Measurements from ENCODE around the gene SHH.

DNA sequence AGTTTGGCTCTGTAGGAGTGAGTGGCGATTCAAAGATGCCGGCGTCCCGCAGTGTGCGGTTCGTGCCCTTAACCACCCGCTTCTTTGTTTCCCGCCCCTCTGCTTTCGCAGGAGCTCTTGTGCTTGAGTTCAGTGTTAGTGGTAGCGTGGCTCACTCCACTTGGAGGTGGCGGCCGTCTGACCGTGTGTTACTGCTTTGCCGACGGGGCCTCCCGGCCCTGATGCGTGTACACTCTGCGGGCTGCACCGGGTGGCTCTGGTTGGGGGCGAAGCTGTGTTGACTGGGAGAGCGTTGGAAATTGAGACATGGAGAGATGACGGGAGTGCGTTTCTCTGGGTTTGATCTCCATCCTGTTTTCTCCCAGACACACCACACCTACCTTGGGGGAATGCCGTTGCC is 31.4 kb downstream of the SHH start:
- TF ChIP-seq, protein P1, sequence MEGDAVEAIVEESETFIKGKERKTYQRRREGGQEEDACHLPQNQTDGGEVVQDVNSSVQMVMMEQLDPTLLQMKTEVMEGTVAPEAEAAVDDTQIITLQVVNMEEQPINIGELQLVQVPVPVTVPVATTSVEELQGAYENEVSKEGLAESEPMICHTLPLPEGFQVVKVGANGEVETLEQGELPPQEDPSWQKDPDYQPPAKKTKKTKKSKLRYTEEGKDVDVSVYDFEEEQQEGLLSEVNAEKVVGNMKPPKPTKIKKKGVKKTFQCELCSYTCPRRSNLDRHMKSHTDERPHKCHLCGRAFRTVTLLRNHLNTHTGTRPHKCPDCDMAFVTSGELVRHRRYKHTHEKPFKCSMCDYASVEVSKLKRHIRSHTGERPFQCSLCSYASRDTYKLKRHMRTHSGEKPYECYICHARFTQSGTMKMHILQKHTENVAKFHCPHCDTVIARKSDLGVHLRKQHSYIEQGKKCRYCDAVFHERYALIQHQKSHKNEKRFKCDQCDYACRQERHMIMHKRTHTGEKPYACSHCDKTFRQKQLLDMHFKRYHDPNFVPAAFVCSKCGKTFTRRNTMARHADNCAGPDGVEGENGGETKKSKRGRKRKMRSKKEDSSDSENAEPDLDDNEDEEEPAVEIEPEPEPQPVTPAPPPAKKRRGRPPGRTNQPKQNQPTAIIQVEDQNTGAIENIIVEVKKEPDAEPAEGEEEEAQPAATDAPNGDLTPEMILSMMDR (IDR thresholded peaks at IDR 0.05; ENCODE audit: poor library complexity, severe bottlenecking) = no peak
- TF ChIP-seq EZH2 (IDR thresholded peaks at IDR 0.05; ENCODE audit: borderline replicate concordance, insufficient read depth, low read length, poor library complexity, severe bottlenecking) = no peak
- TF ChIP-seq, protein P2, sequence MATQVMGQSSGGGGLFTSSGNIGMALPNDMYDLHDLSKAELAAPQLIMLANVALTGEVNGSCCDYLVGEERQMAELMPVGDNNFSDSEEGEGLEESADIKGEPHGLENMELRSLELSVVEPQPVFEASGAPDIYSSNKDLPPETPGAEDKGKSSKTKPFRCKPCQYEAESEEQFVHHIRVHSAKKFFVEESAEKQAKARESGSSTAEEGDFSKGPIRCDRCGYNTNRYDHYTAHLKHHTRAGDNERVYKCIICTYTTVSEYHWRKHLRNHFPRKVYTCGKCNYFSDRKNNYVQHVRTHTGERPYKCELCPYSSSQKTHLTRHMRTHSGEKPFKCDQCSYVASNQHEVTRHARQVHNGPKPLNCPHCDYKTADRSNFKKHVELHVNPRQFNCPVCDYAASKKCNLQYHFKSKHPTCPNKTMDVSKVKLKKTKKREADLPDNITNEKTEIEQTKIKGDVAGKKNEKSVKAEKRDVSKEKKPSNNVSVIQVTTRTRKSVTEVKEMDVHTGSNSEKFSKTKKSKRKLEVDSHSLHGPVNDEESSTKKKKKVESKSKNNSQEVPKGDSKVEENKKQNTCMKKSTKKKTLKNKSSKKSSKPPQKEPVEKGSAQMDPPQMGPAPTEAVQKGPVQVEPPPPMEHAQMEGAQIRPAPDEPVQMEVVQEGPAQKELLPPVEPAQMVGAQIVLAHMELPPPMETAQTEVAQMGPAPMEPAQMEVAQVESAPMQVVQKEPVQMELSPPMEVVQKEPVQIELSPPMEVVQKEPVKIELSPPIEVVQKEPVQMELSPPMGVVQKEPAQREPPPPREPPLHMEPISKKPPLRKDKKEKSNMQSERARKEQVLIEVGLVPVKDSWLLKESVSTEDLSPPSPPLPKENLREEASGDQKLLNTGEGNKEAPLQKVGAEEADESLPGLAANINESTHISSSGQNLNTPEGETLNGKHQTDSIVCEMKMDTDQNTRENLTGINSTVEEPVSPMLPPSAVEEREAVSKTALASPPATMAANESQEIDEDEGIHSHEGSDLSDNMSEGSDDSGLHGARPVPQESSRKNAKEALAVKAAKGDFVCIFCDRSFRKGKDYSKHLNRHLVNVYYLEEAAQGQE (IDR thresholded peaks at IDR 0.05; ENCODE audit: borderline replicate concordance) = no peak
- no peak for TF ChIP-seq EP300 (conservative IDR thresholded peaks at IDR 0.05; ENCODE audit: poor library complexity, severe bottlenecking)
- no peak for TF ChIP-seq MXI1 (conservative IDR thresholded peaks at IDR 0.05; ENCODE audit: poor library complexity, severe bottlenecking)
